GM21367 (cell line): Measurements from ENCODE around the gene FRYL.
"Not testable (repeated sequence)": the region's sequence is repeated elsewhere in the genome, so short reads cannot be mapped to it uniquely, and the experiment has no call there.

Source experiments
- ATAC-seq: cut with Tn5 transposase; IDR thresholded peaks from one replicate; pipeline ENCODE4 v1.9.1; 2021; ENCODE audit not compliant: unreplicated experiment

Gene FRYL

DNA sequence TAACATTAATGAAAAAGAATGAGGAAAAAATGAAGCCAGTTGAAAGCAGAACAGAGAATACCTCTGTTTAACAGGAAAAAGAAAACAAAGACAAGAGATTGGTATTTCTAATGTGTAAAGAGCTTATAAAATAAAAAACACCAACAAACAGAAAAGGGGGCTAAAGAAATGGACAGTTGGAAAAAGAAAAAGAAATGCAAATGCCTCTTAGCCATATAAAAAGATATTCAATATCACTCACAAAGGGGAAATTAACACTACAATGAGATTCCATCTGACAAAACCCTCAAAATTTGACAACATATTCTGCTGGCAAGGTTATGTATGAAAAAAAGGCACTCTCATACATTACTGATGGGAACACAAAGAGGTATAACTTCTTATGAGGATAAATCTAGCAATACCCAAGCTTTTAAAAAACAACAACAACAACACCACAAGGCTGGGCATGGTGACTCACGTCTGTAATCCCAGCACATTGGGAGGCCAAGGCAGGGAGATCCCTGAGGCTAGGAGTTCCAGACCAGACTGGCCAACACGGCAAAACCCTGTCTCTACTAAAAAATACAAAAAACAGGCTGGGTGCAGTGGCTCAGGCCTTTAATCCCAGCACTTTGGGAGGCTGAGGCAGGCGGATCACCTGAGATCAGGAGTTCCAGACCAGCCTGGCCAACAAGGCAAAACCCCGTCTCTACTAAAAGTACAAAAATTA lies 75.8 kb downstream of the FRYL start:
- ATAC-seq, result no peak

DNA sequence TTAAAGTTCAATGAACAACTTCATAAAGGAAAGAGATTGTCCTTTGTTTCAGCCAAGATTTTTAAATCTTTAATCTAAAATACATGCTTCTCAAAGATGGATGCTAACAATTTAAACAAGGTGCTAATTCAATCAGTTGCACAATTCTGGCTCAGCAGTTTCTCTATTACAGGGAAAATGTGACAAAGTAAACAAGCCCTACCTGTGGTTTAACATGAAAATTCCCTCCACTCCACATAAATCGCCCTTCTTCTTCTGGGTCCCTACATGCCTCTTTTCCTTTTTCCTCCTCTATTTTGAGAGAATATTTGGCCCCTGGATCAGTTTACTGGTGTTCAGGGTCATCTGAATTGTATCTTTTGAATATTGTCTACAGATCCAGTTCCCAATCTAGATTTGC lies 80.6 kb downstream of the FRYL start:
- ATAC-seq, result no peak

DNA sequence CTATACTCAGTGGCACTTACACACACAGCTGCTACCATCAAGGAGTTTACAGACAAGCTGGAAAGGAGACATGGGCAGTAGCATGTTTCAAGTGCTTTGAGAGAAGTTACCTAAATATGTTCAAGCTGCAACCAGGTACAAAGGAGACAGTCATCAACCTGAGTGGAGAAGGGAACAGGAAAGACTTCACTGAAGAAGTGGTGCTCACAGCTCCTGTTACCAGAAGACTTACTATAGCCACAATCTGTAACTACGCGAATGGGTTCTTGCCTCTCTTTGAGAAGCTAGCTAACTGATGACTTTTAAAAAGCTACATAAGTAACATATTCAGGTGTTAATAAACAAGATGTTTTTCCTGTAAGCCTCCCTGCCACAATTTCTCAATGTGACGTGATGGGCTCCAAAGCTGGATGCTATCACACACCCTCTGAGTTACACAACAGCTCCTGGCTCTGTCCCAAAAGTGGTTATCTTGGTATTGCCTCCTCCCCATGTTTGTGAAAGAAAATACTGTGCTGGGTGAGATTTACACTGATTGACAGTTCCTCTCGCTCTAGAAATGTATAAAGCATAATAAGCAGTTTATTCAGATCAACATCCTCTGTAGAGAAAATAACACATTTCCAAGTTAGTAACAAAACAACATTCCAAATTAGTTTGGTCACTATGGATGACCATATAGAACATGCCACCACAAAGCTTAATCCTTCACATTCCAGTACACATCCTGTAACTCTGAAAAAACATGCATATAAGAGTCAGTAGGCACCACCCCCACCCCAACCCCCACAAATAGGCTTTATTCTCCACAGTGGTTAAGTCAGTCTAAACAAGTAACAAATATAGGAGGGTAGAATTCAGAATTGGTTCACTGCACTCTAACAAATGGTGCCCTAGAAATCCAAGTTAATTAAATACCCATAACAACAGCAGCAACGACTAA lies 81.8 kb downstream of the FRYL start:
- ATAC-seq, result no peak

DNA sequence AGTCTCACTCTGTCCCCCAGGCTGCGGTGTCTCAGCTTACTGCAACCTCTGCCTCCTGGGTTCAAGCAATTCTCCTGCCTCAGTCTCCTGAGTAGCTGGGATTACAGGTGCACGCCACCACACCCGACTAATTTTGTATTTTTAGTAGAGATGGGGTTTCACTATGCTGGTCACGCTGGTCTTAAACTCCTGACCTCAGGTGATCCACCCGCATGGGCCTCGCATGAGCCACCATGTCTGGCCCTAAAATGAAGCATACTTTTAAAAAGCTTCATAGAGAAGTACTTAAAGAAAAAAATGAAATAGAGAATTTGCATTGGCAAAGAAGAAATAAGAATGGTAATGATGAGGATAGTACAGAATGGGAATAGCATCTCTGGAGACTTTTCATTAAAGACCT lies 82.6 kb downstream of the FRYL start:
- not testable (repeated sequence) for ATAC-seq

DNA sequence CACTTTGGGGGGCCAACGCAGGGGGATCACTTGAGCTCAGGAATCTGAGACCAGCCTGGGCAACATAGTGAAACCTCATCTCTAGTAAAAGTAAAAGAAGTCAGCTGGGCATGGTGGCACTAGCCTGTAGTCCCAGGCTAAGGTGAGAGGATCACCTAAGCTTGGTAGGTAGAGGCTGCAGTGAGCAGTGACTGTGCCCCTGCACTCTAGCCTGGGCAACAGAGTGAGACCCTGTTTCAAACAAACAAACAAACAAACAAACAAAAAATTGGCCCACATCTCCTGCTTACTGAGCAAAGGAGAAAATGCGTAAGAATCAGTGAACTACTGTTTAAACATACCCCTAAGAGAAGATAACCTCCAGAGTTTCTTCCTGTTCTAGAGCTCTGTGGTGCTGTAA lies 85.3 kb downstream of the FRYL start:
- ATAC-seq, result no peak

DNA sequence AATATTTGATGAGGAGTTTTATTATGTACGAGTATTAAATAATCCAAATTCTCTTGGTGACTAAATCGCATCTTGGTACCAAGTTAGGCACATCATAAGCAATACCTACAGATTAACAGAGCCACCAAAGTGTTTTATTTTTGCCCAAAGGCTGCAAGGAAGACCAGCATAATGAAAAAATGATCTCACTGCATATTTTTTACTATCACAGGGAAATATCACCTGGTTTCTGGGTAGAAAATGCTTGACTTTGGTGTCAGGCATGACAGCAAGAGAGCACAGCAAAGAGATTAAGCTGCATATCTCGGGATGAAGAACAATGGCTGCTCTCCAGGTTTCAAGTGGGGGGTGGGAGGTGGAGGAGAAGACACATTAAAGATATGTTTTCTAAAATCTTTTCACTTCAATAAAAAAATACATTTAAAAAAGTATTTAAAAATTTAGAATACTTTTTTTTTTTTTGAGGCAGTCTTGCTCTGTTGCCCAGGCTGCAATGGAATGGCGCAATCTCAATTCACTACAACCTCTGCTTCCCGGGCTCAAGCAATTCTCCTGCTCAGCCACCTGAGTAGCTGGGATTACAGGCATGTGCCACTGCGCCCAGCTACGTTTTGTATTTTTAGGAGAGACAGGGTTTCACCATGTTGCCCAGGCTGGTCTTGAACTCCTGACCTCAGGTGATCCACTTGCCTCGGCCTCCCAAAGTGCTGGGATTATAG lies 86.1 kb downstream of the FRYL start:
- no peak for ATAC-seq

DNA sequence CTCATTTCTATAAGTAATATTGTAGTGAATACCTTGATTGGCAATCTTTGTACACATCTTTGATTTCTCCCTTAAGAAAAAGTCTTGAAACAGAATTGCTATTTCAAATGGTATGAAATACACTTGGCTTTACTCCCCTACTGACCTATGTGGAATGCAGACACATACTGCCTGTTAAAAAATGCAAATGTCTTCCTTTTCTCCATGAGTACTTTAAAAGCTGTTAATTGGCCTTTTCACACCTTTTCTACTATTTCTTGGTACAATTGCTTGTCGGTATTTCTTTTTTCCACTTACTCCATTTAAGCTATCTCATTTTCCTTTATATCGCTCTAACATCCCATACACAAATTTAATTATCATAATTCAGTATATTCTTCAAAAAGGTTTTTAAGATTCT lies 87.2 kb downstream of the FRYL start:
- no peak for ATAC-seq

DNA sequence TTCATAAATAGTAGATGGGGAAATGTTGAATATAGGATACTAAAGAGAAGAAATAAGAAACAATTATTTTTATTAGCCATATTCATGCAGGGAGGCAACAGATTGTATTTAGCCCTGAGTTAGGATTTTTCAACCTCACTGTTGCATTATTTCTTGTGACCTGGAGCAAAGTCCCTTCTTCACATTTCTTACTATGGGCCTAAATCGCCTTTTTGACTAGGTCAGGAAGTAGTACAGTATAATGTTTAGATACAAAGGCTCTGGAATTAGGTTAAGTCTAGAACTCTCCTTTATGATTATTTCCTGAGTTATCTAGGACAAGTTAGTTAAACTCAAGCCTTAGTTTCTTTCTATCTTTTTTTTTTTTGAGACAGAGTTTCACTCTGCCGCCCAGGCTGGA lies 88.0 kb downstream of the FRYL start:
- no peak for ATAC-seq

DNA sequence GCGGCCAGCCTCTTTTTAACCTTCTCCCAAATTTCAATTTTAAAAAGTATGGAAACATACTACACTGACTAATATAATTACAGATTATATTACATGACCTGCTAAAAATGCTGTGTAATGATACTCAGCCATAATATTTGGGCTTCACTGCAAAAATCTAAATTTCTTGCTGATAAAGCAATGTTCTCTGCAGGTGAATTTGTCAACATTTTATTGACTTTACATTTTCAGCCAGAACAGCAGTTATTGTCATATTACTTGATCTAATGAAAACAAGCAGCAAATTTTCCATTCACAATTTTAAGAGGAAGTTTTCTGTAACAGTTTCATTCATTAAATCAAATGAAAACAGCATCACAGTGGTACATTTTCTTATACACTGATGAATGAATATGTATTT lies 91.1 kb downstream of the FRYL start:
- ATAC-seq, result no peak

DNA sequence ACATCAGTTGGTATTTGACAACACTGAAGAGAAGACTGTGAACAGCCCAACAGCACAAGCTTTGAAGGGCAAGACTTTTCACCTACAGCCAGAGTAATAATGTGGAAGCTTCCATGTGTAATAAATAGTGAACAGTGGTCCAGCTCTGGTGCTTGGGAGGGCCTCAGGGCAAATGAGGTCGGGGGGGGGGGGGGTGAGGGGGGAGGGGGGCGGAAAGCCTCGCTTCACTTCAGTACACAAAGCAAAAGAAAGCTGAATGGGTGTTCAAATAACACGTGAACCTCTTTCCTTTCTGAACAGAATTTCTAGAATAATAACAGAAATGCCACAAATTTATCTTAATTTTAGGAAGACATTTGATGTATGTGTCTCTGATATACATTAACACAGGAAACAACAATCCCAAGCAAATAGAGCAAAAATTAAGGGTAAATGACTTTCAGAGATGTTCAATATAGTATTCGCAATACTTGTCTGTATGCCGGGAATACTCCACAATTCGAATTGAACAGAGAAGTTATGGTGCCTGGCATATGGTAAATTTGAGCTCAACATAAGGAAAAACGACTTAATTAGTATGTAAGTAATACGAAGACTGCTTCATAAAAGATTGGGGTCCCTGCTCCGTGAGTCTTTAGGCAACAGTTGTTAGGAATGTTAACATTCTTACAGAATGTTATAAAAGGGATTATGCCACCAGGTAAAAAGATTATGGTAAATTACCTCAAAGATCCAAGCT lies 92.6 kb downstream of the FRYL start:
- ATAC-seq, result no peak

DNA sequence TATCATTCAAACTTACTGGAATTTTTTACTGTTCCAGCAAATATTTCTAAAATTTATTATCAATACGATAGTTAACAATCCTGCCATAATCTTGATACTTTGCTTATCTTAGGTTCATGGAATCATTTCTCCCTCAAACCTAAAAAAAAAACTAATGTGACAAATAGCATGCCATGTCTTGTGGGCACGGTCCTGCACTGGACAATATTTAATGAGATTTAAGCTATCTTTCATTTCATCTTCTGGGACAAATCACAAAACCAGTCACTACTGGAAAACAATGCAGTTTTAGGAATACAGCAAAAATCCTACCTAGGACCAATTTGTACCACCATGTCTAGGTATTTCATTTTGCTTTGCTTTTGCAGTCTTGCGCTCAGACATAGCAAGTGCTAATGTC lies 93.7 kb downstream of the FRYL start:
- ATAC-seq, result no peak

DNA sequence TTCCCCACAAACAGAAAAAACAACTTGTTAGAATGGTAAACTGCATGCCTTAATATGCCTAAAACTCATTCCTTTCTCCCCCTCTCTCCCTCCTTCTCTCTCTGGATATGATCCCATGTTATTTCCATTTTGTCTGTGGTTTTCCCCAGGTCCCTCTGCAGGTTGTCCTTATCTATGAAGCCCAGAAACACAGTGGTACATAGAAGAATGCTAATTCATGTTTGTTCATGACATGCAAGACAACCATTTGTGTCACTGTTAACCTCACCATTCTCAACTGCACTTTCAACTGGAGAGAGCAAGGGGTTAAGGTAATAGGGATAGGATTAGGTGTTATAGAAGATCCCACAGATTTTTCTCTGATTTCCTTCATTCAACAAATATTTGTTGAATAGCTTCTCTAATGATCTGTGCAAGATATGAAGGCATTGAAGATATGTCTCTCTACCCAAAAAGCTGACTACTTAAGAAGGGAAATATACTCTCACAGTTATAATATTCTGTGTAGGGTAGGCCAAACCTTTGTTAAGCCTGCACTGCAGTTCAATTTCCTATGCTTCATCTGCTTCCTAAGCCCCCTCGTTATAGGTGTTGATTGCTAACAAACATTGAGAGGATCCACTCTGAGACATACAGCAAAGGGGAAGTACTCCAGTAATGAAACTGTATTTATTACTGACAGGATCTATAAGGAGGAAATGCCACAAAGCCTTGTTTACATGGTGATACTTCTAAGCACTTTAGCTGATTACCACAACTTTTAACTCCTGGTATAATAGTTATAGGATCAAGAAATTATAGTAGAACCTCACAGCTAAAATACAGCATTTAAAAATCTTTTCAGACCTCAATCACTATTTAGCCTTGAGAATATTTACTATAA lies 96.1 kb downstream of the FRYL start:
- no peak for ATAC-seq

DNA sequence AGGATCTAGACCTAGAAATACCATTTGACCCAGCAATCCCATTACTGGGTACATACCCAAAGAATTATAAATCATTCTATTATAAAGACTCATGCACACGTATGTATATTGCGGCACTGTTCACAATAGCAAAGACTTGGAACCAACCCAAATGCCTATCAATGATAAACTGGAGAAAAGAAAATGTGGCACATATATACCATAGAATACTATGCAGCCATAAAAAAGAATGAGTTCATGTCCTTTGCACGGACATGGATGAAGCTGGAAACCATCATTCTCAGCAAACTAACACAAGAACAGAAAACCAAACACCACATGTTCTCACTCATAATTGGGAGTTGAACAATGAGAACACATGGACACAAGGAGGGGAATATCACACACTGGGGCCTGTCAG lies 97.2 kb downstream of the FRYL start:
- ATAC-seq, result not testable (repeated sequence)

DNA sequence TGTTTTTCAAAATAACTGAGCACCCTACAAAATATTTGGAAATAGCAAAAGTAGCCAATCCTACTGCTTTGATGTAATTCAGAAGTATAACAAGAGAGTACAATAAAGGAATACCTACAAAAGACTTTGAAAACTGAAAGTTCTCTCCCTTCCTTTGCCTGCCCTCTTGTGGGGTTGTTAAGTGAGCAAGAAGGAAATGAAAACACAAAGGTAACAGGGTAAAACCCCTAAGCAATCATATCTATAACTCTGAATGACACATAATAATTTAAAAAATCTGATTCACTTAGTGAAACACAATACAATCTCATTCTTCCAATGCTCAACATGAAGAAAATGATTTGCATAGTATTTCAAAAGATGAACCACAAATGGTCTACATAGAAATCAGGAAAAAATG lies 98.2 kb downstream of the FRYL start:
- peak; percentile 75 for ATAC-seq

DNA sequence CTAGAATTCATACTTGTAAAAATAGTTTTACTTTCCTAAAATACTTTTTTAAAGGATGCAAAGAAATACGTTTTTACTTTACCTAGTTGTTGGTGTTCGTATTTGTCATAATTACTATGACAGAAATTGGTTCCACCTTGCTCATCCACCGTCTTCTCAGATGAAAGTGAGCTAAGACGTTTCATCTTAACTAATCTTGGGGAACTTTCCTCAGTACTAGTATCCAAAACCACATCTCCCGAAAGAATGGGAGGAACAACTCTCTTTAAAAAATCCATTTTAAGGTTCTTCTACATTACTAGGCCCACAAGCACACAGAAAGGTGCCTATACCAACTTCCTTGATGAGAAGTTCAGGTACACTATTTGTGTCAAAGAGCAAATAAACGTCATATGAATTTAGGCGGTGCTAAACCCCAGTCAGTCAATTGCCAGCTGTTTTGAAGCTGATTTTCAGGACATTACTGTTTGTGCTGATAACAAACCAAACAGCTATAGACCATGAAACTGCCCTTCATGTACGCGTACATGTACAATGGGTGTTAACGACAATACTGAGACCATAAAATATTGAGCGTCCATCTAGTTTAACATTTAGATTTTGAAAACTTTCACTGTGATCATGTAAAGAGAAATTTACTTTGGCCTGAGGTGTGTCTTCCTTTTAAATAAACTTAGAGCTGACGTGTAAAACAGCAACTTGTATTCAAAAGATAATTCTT lies 99.1 kb downstream of the FRYL start:
- ATAC-seq, result no peak

DNA sequence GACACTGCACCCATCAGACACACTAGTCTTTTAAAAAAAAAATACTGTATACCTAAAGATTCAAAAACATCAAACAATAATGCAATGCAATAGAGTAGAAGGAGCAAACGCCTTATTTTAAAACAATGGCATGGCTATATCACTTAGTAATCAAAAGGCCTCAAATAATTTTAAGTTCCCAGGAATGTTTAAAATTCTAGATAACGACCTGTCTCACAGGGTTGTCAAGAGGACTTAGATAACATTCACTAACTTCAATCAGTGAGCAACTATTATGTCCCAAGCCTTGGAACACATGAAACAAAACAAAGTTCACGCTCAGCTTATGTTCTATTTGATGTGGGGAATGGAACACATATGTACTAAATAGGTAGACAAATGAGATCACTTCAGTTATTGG lies 106.5 kb downstream of the FRYL start:
- ATAC-seq, result no peak

DNA sequence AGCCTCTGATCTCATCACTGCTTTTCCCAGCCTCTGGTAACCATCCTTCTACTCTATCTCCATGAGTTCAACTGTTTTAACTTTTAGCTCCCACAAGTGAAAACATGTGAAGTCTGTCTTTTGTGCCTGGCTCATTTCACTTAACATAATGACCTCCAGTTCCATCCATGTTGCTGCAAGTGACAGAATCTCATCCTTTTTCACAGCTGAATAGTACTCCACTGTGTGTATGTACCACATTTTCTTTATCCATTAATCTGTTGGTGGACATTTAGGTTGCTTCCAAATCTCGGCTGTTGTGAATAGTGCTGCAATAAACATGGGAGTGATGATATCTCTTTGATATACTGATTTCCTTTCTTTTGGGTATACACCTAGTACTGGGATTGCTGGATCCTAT lies 109.5 kb downstream of the FRYL start:
- no peak for ATAC-seq

DNA sequence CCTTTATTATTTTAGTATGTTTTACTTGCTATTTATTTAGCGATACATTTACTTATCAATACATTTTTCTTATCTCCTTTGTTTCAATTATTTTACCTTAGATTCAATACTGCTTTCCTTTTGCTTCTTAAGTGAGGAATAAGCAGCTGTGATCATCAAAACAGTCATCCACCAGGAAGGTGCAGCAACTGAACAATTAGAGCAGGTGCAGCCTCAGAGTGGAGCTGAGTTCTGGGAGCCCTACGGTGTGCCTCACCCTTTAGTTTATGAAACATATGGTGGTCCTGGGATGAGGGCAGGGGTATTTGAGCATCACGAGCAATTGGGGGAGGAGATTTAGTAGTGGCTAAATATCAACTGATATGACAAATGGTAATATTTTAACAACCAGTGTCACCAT lies 111.0 kb downstream of the FRYL start:
- no peak for ATAC-seq

DNA sequence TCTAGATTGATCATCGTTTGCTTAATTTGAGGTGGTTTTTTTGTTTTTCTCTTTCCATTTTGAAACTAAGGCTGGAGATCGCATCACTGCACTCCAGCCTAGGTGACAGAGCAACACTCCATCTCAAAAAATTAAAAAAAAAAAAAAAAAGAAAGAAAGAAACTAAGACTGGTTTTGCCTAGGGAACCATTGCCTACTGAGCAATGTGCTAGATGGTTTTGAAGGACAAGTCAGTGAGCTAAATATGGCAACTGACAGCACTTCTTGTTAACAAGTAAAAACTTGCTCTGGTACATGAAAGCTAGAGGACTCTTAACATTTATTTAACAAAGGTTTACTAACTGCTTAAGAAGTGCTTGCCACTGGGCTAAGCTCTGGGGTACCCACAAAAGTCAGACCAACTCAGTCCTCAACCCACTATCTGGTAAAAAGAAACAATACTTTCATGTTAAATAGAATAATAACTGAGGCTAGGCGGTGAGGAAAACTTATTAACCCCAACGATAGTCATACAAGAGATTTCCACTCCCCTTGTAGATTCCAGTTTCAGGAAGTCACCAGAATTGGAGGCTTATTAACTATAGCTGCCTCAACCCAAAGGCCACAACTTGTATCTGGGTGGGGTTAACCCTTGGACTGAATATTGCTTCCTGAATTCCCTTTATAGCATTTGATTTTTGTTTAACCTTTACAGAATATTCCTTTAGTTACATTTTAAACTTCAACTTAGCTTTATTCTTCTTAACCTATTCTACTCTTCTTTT lies 111.6 kb downstream of the FRYL start:
- no peak for ATAC-seq
